22Rv1 (cell line): ENCODE results near the gene KCNIP4.

Experiments
- CTCF ChIP-seq: fragments of 450-650 bp; IDR thresholded peaks from 2 replicates; pipeline ENCODE4 v1.5.1; 2017; ENCODE audit warnings: mild to moderate bottlenecking
- ZFX ChIP-seq: fragments of 450-650 bp; IDR thresholded peaks from 2 replicates; pipeline ENCODE4 v1.6.1; 2017; ENCODE audit warnings: antibody characterized with exemption, borderline replicate concordance

- no peak for TF ChIP-seq CTCF
- TF ChIP-seq ZFX: no peak
Observed at GRCh38 chr4:21374641-21375368, 573.8 kb downstream of the KCNIP4 start.
